ENCODE measurements around the gene MCAM.

GRCh38 chr11:119342023-119342300 lies 25.0 kb upstream of the MCAM start:
- TF ChIP-seq CTCF (conservative IDR thresholded peaks at IDR 0.05): no peak
- no peak for TF ChIP-seq EZH2 (IDR thresholded peaks at IDR 0.05; ENCODE audit: low read depth)

Data from PC-9 (cell line).